ENCODE data around the gene RING1.
A peak's percentile ranks its signal among the peaks of the same experiment; 100 is the strongest.

The RING1 gene

DNA sequence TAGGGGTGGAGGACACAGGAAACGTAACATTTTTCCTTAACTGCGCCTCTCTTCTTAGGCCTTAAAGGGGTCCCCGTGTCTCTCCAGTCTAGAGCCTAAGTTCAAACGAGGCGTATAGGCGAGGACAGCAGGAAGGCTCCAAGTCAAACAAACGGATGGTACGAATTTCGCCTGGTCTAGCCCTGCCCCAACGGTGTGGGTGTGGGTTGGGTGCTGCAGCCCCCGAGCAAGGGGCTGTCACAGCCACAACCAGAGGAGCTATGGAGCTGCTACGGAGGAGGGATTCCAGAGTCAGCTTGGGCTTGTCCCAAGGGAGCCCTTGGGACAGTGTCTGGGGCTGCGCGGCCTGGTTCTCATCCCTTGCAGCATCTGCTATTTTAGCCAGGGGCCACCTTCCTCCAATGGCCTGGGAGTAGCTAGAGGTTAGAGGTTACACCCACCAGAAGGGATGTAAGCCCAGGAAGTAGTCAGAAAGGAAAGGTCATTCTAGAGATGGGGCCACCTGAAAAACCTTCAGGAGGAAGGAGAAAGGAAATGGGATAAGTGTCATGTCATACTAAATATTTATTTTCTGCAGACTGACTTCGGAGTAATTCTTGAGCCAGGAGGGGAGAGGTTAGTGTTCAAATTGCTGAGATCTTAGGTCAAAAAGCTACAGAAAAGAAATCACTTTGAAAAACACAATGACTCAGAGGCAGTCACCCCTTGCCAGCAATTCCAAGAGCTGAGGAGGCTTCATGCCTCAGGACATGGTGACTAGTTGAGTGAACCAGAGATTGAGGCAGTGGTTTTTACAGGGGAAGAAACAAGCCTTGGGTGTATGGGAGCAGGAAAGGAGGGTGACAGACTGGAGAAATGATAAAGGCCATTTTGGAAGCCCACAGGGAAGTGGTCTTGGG lies 41.7 kb downstream of the RING1 start:
- DNase-seq = peak in 1 of 2 experiments; percentile 41

DNA sequence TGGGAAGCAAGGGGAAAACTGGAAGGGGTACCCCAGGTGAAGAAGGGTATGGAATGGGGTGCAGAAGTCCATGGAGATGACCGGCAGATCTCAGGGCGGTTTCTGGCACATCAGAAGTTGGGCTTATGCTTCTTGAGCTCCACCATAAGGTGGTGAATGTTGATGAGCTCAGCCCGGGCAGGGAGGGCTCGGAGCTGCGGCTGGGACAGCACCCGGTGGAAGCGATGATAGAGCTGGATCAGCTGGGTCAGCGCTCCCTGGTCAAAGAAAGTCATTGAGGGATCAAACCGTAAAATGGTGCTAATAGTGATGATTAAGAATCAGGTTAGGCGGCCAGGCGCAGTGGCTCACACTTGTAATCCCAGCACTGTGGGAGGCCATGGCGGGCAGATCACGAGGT lies 42.4 kb downstream of the RING1 start:
- no peak for DNase-seq

DNA sequence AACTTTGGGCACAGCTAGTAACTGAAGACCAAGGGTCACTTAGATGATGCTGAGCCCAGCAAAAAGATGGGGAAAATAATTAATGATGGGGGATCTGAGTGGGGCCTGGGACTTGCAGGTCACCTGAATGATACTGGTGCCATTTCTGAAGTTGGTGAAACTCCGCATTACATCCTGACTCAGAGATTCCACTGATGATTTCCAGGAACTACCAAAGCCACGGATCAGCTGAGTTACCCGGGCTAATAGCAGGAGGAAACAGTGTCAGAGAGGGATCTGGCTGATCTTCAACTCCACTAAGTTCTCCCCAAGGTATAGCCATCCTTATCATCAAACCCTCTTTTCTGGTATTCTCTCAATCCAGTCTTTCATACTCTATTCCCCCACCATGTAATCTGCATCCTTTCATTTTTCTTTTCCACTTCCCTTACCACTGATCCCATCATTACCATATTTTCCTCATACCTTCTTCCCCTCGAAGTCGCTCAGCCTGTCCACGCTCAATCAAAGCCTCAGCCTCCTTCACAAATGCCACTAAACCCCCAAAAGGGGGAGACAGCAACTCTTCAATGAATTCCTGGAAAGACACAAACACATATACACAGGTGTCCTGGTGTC lies 43.2 kb downstream of the RING1 start:
- no peak for DNase-seq

DNA sequence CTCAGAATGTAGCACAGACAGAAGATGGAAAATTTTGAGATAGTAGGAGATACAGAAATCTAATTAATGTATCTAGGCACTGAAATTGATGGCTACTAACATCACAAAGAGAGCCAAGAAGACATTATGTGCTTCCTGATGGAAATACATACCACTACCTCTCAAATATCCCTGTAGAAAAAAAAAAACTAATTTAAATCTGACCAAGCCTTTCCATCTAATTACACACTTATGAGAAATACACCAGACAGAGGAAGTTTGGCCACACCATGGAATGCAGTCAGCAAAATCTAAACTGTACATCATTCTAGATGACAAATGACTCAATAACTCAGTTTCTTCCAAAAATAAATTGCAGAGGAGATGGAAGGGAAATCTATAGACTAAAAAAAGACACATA lies 44.5 kb downstream of the RING1 start:
- no peak for DNase-seq

DNA sequence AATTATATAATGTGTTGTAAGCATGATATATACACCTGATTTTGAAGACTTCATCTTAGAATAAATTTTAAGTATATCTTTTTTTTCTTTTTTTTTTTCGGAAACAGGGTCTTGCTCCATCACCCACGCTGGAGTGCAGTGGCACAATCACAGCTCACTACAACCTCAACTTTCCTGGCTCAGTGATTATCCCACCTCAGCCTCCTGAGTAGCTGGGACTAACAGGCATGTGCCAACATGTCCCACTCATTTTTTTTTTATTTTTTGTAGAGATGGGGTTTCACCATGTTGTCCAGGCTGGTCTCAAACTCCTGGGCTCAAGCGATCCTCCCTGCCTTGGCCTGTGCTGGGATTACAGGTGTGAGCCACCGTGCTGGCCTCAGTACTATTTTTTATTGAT lies 46.3 kb downstream of the RING1 start:
- DNase-seq = no peak

DNA sequence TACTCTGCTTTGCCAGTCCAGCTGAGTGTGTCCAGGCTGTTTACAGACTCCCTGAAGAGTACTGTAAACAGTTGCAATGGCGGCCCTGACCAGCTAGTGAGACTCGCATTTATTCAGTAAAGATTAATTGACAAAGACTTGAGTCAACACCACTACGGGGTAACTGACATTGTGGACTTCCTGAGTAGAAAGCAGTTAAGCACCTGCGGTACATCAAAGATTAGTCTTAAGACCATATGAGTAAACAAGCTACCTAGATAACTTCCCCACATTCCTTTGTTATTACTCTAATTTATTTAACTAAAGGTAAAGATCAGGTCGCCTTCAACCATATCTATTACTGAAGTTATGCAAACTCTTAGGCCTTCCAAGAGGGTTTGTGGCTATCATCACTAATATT lies 50.7 kb downstream of the RING1 start:
- no peak for DNase-seq

Measured in NCI-H526 (cell line).